AG09309 (cell line): ENCODE measurements around the gene PRKACA.

Experiments
- DNase-seq: peaks from one replicate; pipeline ENCODE4 v3.0.0-alpha.2; 2010; ENCODE audit warnings: low read depth
- H3K4me3 ChIP-seq: 2 replicates; pipeline ENCODE4 v1.5.1; 2011; ENCODE audit warnings: mild to moderate bottlenecking, low read depth, low read length, moderate library complexity; ENCODE audit not compliant: control insufficient read depth
- CTCF ChIP-seq: IDR thresholded peaks from 2 replicates; pipeline ENCODE4 v1.5.1; 2011; ENCODE audit warnings: mild to moderate bottlenecking, low read depth, low read length, inconsistent platforms; ENCODE audit not compliant: insufficient read depth, control insufficient read depth; ENCODE audit errors: missing control alignments

PRKACA gene

GRCh38 chr19:14116525-14116917 is 1.0 kb downstream of the PRKACA start:
- TF ChIP-seq CTCF, result no peak
- H3K4me3 ChIP-seq, result peak overlapping the region; percentile 85
- DNase-seq, result no peak

GRCh38 chr19:14115756-14116155 is 1.8 kb downstream of the PRKACA start:
- H3K4me3 ChIP-seq, result no peak overlapping the region
- DNase-seq, result no peak
- TF ChIP-seq CTCF, result no peak

GRCh38 chr19:14114854-14115253 is 2.7 kb downstream of the PRKACA start:
- no peak for DNase-seq
- H3K4me3 ChIP-seq, result no peak overlapping the region
- TF ChIP-seq CTCF, result peak; percentile 44

- DNase-seq, result no peak
- H3K4me3 ChIP-seq, result no peak overlapping the region
- TF ChIP-seq CTCF, result no peak
Observed at GRCh38 chr19:14114439-14114838, 3.1 kb downstream of the PRKACA start.

- no peak for DNase-seq
- peak; percentile 26 for TF ChIP-seq CTCF
- no peak overlapping the region for H3K4me3 ChIP-seq
Observed at GRCh38 chr19:14113762-14114414, 3.7 kb downstream of the PRKACA start.

GRCh38 chr19:14112809-14113385 is 4.7 kb downstream of the PRKACA start:
- TF ChIP-seq CTCF, result no peak
- DNase-seq, result no peak
- H3K4me3 ChIP-seq, result no peak overlapping the region
